Peyer's patch (tissue), 4 donors: ENCODE results near the gene NAALADL1. TPM values are rescaled to one million over a fixed set of nuclear protein-coding genes. Genes with fewer than 3 reads are reported as not detected.

Source experiments
- DNase-seq, 3 donors: peaks; one replicate each; pipeline ENCODE4 v3.0.0-alpha.2; 2017 to 2019
- H3K27ac ChIP-seq, 4 donors: fragments of 200-600 bp; sonication (generic); one replicate each; pipeline ENCODE4 v1.5.1; 2016 to 2019
- H3K27me3 ChIP-seq, 2 donors: fragments of 200-600 bp; sonication (generic); one replicate each; pipeline ENCODE4 v1.5.1; 2019
- H3K36me3 ChIP-seq, 3 donors: fragments of 200-600 bp; sonication (generic); one replicate each; pipeline ENCODE4 v1.5.1; 2016 to 2019
- H3K4me1 ChIP-seq, 4 donors: fragments of 200-600 bp; sonication (generic); one replicate each; pipeline ENCODE4 v1.5.1; 2016 to 2019
- H3K4me3 ChIP-seq, 4 donors: fragments of 200-600 bp; sonication (generic); 1 replicate in 3 of 4; 2 replicates in 1 of 4; pipeline ENCODE4 v1.5.1; 2016 to 2019; ENCODE audit warnings: mild to moderate bottlenecking in 1 of 4
- H3K9me3 ChIP-seq, 4 donors: fragments of 200-600 bp; sonication (generic); one replicate each; pipeline ENCODE4 v1.5.1; 2016 to 2019; ENCODE audit warnings: mild to moderate bottlenecking in 1 of 4
- CTCF ChIP-seq, 6 experiments: fragments of 450-650 bp in 4 of 6; fragments of 200-600 bp in 2 of 6; sonication (generic) in 1 of 6; IDR thresholded peaks; one replicate each; pipeline ENCODE4 v1.5.1; 2017 to 2019; ENCODE audit warnings: antibody characterized with exemption in 6 of 6, mild to moderate bottlenecking in 3 of 6, moderate library complexity in 1 of 6
- POLR2A ChIP-seq, 2 donors: fragments of 450-650 bp; IDR thresholded peaks; one replicate each; pipeline ENCODE4 v1.5.1; 2017; ENCODE audit warnings: antibody characterized with exemption in 2 of 2, mild to moderate bottlenecking in 2 of 2, moderate library complexity in 2 of 2
- total RNA-seq, 4 donors: library from RNA; depleted of rRNA; stranded (reverse); fragments of >200 nt; gene quantifications; one replicate each; pipeline ENCODE4 v1.1.0, GENCODE V29; 2016

The NAALADL1 gene
- total RNA-seq, 4 donors from 2014 or later, result 40.4 to 1,241 (median 898) TPM

DNA sequence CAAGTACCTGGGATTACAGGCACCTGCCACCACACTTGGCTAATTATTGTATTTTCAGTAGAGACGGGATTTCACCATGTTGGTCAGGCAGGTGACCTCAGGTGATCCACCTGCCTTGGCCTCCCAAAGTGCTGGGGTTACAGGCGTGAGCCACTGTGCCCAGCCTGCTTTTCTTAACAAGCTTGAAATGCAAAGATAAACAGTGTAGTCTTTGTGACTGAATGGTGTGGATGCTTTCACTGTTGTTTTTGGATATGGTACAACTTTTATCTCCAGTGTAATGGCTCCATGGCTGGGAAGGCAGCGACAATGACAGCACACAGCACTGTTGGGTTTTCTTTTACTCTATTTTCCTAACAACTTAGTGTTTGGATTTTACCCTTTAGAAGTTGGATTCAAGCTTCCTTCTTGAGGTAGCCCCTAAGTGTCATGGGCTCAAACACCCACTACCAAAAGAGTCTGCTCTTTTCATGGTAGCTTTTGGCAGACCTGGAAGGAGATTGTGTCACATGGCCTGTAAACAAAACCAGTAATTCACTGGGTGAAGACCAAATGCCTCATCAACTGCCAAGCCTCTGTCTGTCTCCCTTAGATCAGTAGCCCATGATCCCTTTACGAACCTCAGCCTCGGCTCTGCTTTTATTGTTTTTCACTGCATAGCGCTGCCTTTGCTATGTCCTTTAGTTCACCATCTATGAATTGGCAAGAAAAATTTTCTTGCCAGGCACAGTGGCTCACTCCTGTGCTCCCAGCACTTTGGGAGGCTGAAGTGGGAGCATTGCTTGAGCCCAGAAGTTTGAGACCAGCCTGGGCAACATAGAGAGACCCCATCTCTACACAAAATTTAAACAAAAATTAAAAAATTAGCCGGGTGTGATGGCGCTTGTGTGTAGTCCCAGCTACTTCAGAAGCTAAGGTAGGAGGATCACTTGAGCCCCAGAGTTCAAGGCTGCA lies 44.1 kb upstream of the NAALADL1 start:
- DNase-seq, result no peak
- peaks cover 0 to 1% (median 0%) of the 10 kb centered on the region in 4 donors for H3K4me1 ChIP-seq

DNA sequence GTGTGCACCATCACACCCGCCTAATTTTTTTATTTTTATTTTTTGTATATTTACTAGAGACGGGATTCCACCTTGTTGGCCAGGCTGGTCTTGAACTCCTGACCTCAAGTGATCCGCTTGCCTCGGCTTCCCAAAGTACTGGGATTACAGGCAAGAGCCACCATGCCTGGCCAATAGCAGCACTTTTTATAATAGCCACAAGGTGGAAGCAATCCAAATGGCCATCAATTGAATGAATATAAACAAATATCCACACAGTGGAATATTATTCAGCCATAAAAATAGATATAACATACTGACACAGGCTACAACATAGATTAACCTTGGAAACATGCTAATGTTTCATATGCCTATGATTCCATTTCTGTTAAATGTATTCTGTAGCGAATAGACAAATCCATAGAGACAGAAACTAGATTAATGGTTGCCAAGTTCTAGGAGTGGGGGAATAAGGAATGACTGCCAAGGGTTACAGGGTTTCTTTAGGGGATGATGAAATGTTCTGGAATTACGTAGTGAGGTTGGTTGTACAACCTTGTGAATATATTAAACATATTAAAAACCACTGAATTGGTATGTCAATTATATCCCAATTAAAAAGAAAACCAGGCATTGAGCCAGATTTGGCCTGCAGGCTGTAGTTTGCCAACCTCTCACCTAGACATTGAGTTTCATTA lies 42.5 kb upstream of the NAALADL1 start:
- Histone ChIP-seq H3K36me3 (peaks cover 0 to 27% (median 0%) of the 10 kb centered on the region in 3 donors), H3K4me1 (peaks cover 4 to 9% (median 7%) of the 10 kb centered on the region in 4 donors), H3K4me3 (no peak overlapping the region), H3K9me3 (no peaks in the 10 kb centered on the region), H3K27me3 (no peaks in the 10 kb centered on the region), H3K27ac (no peak overlapping the region)
- DNase-seq, result no peak
- TF ChIP-seq CTCF (IDR thresholded peaks at IDR 0.05), result no peak
- no peak for TF ChIP-seq POLR2A (IDR thresholded peaks at IDR 0.05)

More for the DNA sequence above, 44.1 kb upstream of the NAALADL1 start:
- Histone ChIP-seq H3K27ac (no peak overlapping the region), H3K36me3 (peaks cover 0 to 30% (median 0%) of the 10 kb centered on the region in 3 donors), H3K9me3 (no peaks in the 10 kb centered on the region), H3K27me3 (no peaks in the 10 kb centered on the region), H3K4me3 (no peak overlapping the region)
- TF ChIP-seq CTCF (IDR thresholded peaks at IDR 0.05), result no peak
- no peak for TF ChIP-seq POLR2A (IDR thresholded peaks at IDR 0.05)

- Histone ChIP-seq H3K4me1 (peaks cover 4 to 9% (median 7%) of the 10 kb centered on the region in 4 donors), H3K36me3 (peaks cover 0 to 16% (median 0%) of the 10 kb centered on the region in 3 donors), H3K27ac (peak overlapping the region; percentile 88 to 94 (median 92)), H3K27me3 (no peaks in the 10 kb centered on the region), H3K4me3 (peak overlapping the region; percentile 63 to 91 (median 82)), H3K9me3 (no peaks in the 10 kb centered on the region)
- no peak for DNase-seq
- TF ChIP-seq CTCF (IDR thresholded peaks at IDR 0.05) (no peak), POLR2A (IDR thresholded peaks at IDR 0.05) (no peak)
Measured at GRCh38 chr11:65096926-65097325, 38.6 kb upstream of the NAALADL1 start.

DNA sequence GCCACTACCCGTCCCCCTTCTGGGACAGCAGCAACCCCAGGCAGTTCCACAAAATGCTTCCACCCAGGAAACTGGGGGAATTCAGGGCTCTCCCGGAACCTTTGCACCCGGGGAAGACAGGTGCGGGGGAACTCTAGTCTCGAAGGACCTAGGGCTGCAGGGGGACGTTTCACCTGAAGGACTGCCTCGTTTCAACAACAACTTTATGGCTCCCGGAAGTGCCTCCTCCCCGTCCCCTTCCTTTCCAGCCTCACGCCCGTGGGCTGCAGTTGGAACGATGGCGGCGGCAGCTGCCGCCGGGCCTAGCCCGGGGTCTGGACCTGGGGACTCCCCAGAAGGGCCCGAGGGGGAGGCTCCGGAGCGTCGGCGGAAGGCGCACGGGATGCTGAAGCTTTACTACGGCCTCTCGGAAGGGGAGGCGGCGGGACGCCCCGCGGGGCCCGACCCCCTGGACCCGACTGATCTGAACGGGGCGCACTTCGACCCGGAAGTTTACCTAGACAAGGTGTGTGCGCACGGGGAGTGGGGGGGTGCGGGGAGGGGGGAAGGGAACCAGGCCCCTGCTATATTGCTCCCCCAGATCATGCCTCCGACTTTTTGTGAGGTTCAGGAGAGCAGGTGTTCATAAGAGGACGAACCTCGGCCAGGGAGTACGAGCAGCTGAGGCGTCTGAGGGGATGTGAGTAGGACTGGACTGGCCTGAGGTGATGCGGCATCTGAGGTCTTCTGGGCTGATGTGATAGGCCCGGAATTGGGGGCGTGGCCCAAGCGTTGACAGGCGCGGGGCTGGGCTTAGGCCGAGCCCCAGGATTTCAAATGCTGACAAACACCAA lies 37.8 kb upstream of the NAALADL1 start, which contains the start of gene VPS51:
Gene VPS51 (plus strand): TSS at position 241 of the 833 bp plus-strand sequence. CDS start 37 bp downstream, at position 278.
- Histone ChIP-seq H3K27ac (peak within 1 kb of the TSS; percentile 88 to 94 (median 92)), H3K36me3 (peaks cover 0 to 16% (median 0%) of the 10 kb centered on the region in 3 donors), H3K4me1 (peaks cover 4 to 9% (median 7%) of the 10 kb centered on the region in 4 donors), H3K4me3 (peak within 1 kb of the TSS; percentile 63 to 91 (median 82)), H3K9me3 (no peaks in the 10 kb centered on the region), H3K27me3 (no peaks in the 10 kb centered on the region)
- peak; percentile 92 to 96 (median 92) for DNase-seq
- peak; percentile 54 to 56 for TF ChIP-seq POLR2A (IDR thresholded peaks at IDR 0.05)
- peak in 4 of 6 experiments; percentile 27 to 42 (median 30) for TF ChIP-seq CTCF (IDR thresholded peaks at IDR 0.05)

DNA sequence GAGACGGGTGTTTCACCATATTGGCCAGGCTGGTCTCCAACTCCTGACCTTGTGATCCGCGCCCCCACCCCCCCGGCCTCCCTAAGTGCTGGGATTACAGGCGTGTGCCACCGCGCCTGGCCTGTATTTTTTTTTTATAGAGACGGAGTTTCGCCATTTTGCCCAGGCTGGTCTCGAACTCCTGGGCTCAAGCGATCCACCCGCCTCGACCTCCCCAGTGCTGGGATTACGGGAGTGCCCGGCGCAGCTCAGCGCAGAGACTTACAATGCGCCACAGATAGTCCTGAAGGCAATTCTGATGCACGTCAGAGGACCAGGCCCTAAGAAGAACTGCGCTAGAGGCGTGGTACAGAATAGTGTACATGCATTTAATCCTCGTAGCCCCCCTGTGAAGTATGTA lies 37.1 kb upstream of the NAALADL1 start:
- Histone ChIP-seq H3K27me3 (no peaks in the 10 kb centered on the region), H3K27ac (peak overlapping the region; percentile 88 to 94 (median 92)), H3K4me1 (peaks cover 4 to 9% (median 7%) of the 10 kb centered on the region in 4 donors), H3K9me3 (no peaks in the 10 kb centered on the region), H3K36me3 (peaks cover 0 to 16% (median 0%) of the 10 kb centered on the region in 3 donors), H3K4me3 (peak overlapping the region in 3 of 4 donors; percentile 78 to 91 (median 87))
- peak in 1 of 3 donors; percentile 45 for DNase-seq
- TF ChIP-seq POLR2A (IDR thresholded peaks at IDR 0.05) (no peak), CTCF (IDR thresholded peaks at IDR 0.05) (no peak)
